Neural cell (in vitro differentiated cells): ENCODE data around the gene PLCXD3. TPM values are rescaled to one million over a fixed set of nuclear protein-coding genes. Genes with fewer than 3 reads are reported as not detected.
A peak's percentile ranks its signal among the peaks of the same experiment; 100 is the strongest.

ENCODE experiments used
- H2AFZ ChIP-seq: fragments of 200-600, 300-800 bp; sonication (generic), shearing (Covaris generic); 2 replicates; pipeline ENCODE4 v1.6.0; 2014; ENCODE audit warnings: low read depth, mild to moderate bottlenecking, antibody characterized with exemption, low read length, moderate library complexity
- H3F3A ChIP-seq: fragments of 200-600 bp; shearing (Covaris generic); 2 replicates; pipeline ENCODE4 v1.6.1; 2016; ENCODE audit warnings: mild to moderate bottlenecking, moderate library complexity, mixed read lengths, antibody characterized with exemption, low read length; ENCODE audit not compliant: insufficient read depth, poor library complexity, severe bottlenecking
- H3K27ac ChIP-seq: fragments of 200-600, 300-800 bp; sonication (generic), shearing (Covaris generic); 2 replicates; pipeline ENCODE4 v1.5.1; 2014; ENCODE audit warnings: mild to moderate bottlenecking, low read length, moderate library complexity
- H3K27me3 ChIP-seq: fragments of 300-800, 200-600 bp; sonication (generic), shearing (Covaris generic); 2 replicates; pipeline ENCODE4 v1.6.0; 2014; ENCODE audit warnings: mild to moderate bottlenecking, low read depth, low read length, moderate library complexity; ENCODE audit not compliant: insufficient read depth
- H3K36me3 ChIP-seq: fragments of 300-800, 200-600 bp; sonication (generic), shearing (Covaris generic); 2 replicates; pipeline ENCODE4 v1.5.1; 2014; ENCODE audit warnings: mild to moderate bottlenecking, antibody characterized with exemption, low read length, moderate library complexity; ENCODE audit not compliant: insufficient read depth
- H3K4me2 ChIP-seq: fragments of 300-800, 200-600 bp; sonication (generic), shearing (Covaris generic); 2 replicates; pipeline ENCODE4 v1.6.0; 2014; ENCODE audit warnings: mild to moderate bottlenecking, low read length
- H3K4me3 ChIP-seq: fragments of 300-800, 200-600 bp; sonication (generic), shearing (Covaris generic); 2 replicates; pipeline ENCODE4 v1.5.1; 2014; ENCODE audit warnings: mild to moderate bottlenecking, low read length, moderate library complexity
- H3K79me2 ChIP-seq: fragments of 200-600 bp; shearing (Covaris generic); replicated peaks from 2 replicates; pipeline ENCODE4 v1.6.0; 2014; ENCODE audit warnings: mild to moderate bottlenecking, low read length, moderate library complexity; ENCODE audit not compliant: insufficient read depth
- H3K9ac ChIP-seq: fragments of 300-800, 200-600 bp; sonication (generic), shearing (Covaris generic); 2 replicates; pipeline ENCODE4 v1.6.1; 2016; ENCODE audit warnings: mild to moderate bottlenecking, low read length, mixed read lengths
- H3K9me2 ChIP-seq: fragments of 200-600 bp; shearing (Covaris generic); 2 replicates; pipeline ENCODE4 v1.6.1; 2016; ENCODE audit warnings: mild to moderate bottlenecking, low read length, mixed read lengths; ENCODE audit not compliant: insufficient read depth
- H3K9me3 ChIP-seq: fragments of 200-600, 300-800 bp; sonication (generic), shearing (Covaris generic); 2 replicates; pipeline ENCODE4 v1.6.1; 2016; ENCODE audit warnings: mild to moderate bottlenecking, mixed run types, low read length, moderate library complexity, mixed read lengths
- H4K20me1 ChIP-seq: fragments of 200-600 bp; shearing (Covaris generic); 2 replicates; pipeline ENCODE4 v1.6.1; 2016; ENCODE audit warnings: mild to moderate bottlenecking, mixed run types; ENCODE audit not compliant: insufficient read depth
- EP300 ChIP-seq: fragments of 450-650 bp; conservative IDR thresholded peaks from 2 replicates; pipeline ENCODE4 v1.6.1; 2014; ENCODE audit warnings: antibody characterized with exemption, mild to moderate bottlenecking, moderate library complexity; ENCODE audit not compliant: poor library complexity, severe bottlenecking
- EZH2 ChIP-seq: fragments of 200-600, 300-800 bp; shearing (Covaris generic), sonication (generic); IDR thresholded peaks from 2 replicates; pipeline ENCODE4 v1.6.1; 2014; ENCODE audit warnings: antibody characterized with exemption, low read length, borderline replicate concordance, mild to moderate bottlenecking; ENCODE audit not compliant: insufficient read depth, poor library complexity, severe bottlenecking
- MXI1 ChIP-seq: fragments of 450-650 bp; conservative IDR thresholded peaks from 2 replicates; pipeline ENCODE4 v1.6.1; 2014; ENCODE audit warnings: antibody characterized with exemption, mild to moderate bottlenecking; ENCODE audit not compliant: poor library complexity, severe bottlenecking
- POLR2AphosphoS5 ChIP-seq: IDR thresholded peaks from 2 replicates; pipeline ENCODE4 v1.6.1; 2012
- RAD21 ChIP-seq: fragments of 450-650 bp; conservative IDR thresholded peaks from 2 replicates; pipeline ENCODE4 v1.6.1; 2014; ENCODE audit warnings: antibody characterized with exemption, mild to moderate bottlenecking, moderate library complexity
- SMC3 ChIP-seq: fragments of 450-650 bp; conservative IDR thresholded peaks from 2 replicates; pipeline ENCODE4 v1.6.1; 2014; ENCODE audit warnings: antibody characterized with exemption, mild to moderate bottlenecking, moderate library complexity; ENCODE audit not compliant: poor library complexity
- TAF1 ChIP-seq: IDR thresholded peaks from 2 replicates; pipeline ENCODE4 v1.6.1; 2012; ENCODE audit warnings: low read depth
- polyA plus RNA-seq: library from polyadenylated mRNA; depleted of rRNA; stranded (reverse); fragments of >200 nt; gene quantifications from 2 replicates; pipeline ENCODE4 v1.2.3, GENCODE V29; 2014
- TF ChIP-seq, protein P1 (sequence below): IDR thresholded peaks from 2 replicates; pipeline ENCODE4 v1.6.1; 2012; ENCODE audit warnings: borderline replicate concordance
- TF ChIP-seq, protein P2 (sequence below): fragments of 450-650 bp; IDR thresholded peaks from 2 replicates; pipeline ENCODE4 v1.5.1; 2014; ENCODE audit warnings: antibody characterized with exemption, mild to moderate bottlenecking, moderate library complexity; ENCODE audit not compliant: poor library complexity, severe bottlenecking

PLCXD3 gene
- polyA plus RNA-seq, 1 donor from 2014 or later: 6.6 TPM

DNA sequence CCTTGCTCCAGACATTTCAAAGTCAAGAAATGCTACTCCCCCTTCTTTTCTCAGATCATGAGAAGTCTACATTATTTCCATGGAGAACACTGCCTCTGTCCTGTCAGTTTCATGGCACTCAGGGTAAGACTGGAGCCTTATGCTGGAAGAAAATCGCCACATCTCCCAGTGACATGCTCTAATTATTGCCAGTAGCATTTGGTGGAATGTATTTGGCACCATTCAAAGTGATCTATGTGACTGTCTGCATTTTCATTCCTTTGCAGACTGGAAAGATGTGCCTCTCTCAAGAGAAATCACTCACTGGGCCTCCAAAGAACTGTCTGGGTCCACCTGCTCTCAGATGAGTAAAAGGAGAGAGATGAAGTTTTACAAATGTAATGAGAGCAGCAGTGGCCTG, 840 bp upstream of the PLCXD3 start:
- H3K4me3 ChIP-seq: peak overlapping the region; percentile 84
- no peaks in the 10 kb centered on the region for H3K9me2 ChIP-seq
- H3K9me3 ChIP-seq: peaks cover 2% of the 10 kb centered on the region
- peaks cover 51% of the 10 kb centered on the region for H3K27me3 ChIP-seq
- no peaks in the 10 kb centered on the region for H4K20me1 ChIP-seq
- no peaks in the 10 kb centered on the region for H3K36me3 ChIP-seq
- peak overlapping the region; percentile 68 for H3K4me2 ChIP-seq
- H2AFZ ChIP-seq: no peak overlapping the region
- H3F3A ChIP-seq: peaks cover 4% of the 10 kb centered on the region
- no peak overlapping the region for H3K9ac ChIP-seq
- H3K27ac ChIP-seq: no peak overlapping the region
- H3K79me2 ChIP-seq: no peaks in the 10 kb centered on the region
- TF ChIP-seq POLR2AphosphoS5: no peak
- TF ChIP-seq MXI1: no peak
- TF ChIP-seq TAF1: no peak
- no peak for TF ChIP-seq EZH2
- no peak for TF ChIP-seq EP300
- TF ChIP-seq, protein P1, sequence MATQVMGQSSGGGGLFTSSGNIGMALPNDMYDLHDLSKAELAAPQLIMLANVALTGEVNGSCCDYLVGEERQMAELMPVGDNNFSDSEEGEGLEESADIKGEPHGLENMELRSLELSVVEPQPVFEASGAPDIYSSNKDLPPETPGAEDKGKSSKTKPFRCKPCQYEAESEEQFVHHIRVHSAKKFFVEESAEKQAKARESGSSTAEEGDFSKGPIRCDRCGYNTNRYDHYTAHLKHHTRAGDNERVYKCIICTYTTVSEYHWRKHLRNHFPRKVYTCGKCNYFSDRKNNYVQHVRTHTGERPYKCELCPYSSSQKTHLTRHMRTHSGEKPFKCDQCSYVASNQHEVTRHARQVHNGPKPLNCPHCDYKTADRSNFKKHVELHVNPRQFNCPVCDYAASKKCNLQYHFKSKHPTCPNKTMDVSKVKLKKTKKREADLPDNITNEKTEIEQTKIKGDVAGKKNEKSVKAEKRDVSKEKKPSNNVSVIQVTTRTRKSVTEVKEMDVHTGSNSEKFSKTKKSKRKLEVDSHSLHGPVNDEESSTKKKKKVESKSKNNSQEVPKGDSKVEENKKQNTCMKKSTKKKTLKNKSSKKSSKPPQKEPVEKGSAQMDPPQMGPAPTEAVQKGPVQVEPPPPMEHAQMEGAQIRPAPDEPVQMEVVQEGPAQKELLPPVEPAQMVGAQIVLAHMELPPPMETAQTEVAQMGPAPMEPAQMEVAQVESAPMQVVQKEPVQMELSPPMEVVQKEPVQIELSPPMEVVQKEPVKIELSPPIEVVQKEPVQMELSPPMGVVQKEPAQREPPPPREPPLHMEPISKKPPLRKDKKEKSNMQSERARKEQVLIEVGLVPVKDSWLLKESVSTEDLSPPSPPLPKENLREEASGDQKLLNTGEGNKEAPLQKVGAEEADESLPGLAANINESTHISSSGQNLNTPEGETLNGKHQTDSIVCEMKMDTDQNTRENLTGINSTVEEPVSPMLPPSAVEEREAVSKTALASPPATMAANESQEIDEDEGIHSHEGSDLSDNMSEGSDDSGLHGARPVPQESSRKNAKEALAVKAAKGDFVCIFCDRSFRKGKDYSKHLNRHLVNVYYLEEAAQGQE: no peak
- TF ChIP-seq SMC3: no peak
- TF ChIP-seq, protein P2, sequence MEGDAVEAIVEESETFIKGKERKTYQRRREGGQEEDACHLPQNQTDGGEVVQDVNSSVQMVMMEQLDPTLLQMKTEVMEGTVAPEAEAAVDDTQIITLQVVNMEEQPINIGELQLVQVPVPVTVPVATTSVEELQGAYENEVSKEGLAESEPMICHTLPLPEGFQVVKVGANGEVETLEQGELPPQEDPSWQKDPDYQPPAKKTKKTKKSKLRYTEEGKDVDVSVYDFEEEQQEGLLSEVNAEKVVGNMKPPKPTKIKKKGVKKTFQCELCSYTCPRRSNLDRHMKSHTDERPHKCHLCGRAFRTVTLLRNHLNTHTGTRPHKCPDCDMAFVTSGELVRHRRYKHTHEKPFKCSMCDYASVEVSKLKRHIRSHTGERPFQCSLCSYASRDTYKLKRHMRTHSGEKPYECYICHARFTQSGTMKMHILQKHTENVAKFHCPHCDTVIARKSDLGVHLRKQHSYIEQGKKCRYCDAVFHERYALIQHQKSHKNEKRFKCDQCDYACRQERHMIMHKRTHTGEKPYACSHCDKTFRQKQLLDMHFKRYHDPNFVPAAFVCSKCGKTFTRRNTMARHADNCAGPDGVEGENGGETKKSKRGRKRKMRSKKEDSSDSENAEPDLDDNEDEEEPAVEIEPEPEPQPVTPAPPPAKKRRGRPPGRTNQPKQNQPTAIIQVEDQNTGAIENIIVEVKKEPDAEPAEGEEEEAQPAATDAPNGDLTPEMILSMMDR: no peak
- TF ChIP-seq RAD21: no peak

DNA sequence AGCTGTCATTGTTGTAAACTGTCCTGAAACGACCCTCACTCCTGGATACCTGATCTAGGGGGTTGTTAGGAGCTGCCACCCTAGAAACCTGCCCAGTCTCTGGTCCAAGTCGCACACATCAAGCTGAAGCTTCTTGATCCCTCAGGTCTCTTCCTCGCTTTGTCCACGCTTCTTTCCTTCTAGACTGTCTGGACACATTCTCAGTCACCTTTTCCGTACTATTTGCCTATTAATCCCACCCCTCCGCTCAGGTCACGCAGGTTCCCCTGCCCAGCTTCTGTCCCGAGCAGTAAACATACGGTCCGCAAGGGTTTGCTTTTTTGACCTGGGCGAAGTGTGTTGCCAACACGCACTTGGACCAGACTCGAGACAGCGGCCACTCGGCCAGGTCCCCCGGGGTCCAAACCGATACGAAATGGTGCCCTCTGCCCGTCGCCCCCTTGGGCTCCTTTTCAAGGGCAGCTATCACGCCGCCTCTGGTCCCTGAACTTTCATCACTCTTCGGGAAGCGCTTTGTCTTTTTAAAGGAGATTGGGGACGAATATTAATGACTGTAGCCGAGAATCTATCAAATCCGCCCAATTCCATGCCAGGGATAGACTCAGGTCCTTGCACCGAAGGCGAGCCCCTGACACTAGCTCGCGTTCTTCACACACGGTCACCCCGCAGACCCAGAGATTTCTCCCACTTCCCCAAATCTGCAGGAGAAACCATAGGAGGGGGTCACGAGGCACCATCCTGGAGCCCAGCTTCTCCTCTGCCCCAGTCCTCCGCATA, 814 bp downstream of the PLCXD3 start:
- Histone ChIP-seq H3K9me3 (peaks cover 2% of the 10 kb centered on the region), H3K27me3 (peaks cover 61% of the 10 kb centered on the region), H3K79me2 (no peaks in the 10 kb centered on the region), H2AFZ (peak overlapping the region; percentile 70), H3K9ac (peak overlapping the region; percentile 58), H4K20me1 (no peaks in the 10 kb centered on the region), H3K9me2 (no peaks in the 10 kb centered on the region), H3K4me3 (peak overlapping the region; percentile 84), H3F3A (peaks cover 4% of the 10 kb centered on the region), H3K36me3 (no peaks in the 10 kb centered on the region), H3K4me2 (peak overlapping the region; percentile 49), H3K27ac (no peak overlapping the region)
- TF ChIP-seq POLR2AphosphoS5 (no peak), MXI1 (no peak)
